Left lung (tissue), 10 donors: ENCODE results near the gene CLDN22. TPM values are rescaled to one million over a fixed set of nuclear protein-coding genes. Genes with fewer than 3 reads are reported as not detected.

Source experiments
- ATAC-seq: fragments of 200-7000 bp; cut with Tn5 transposase; one replicate; pipeline ENCODE4 v1.9.1; 2020; ENCODE audit warnings: moderate library complexity
- DNase-seq, 4 donors: peaks; one replicate each; pipeline ENCODE4 v3.0.0-alpha.2; 2013 to 2020
- H3K27ac ChIP-seq, 2 donors: fragments of 200-600 bp; sonication (generic) in 1 of 2; one replicate each; pipeline versions ENCODE4 v1.5.0 to v1.8.0; 2020 to 2021
- H3K27me3 ChIP-seq, 2 donors: fragments of 200-600 bp; sonication (generic) in 1 of 2; one replicate each; pipeline versions ENCODE4 v1.5.0 to v1.8.0; 2020 to 2021
- H3K36me3 ChIP-seq, 2 donors: fragments of 200-600 bp; sonication (generic) in 1 of 2; one replicate each; pipeline versions ENCODE4 v1.5.0 to v1.8.0; 2020 to 2021
- H3K4me1 ChIP-seq, 2 donors: fragments of 200-600 bp; one replicate each; pipeline ENCODE4 v1.8.0; 2021
- H3K4me3 ChIP-seq, 2 donors: fragments of 200-600 bp; sonication (generic) in 1 of 2; one replicate each; pipeline versions ENCODE4 v1.5.0 to v1.8.0; 2020 to 2021; ENCODE audit warnings: mild to moderate bottlenecking in 1 of 2
- H3K9me3 ChIP-seq, 2 donors: fragments of 200-600 bp; sonication (generic) in 1 of 2; one replicate each; pipeline versions ENCODE4 v1.5.0 to v1.8.0; 2020 to 2021
- intact Hi-C, 2 donors: fragments of 100-400 bp; cut with DNase I; formaldehyde crosslinking; loops; one replicate each; pipeline versions ENCODE4 v1.11.2 to v1.14.2; 2022
- polyA plus RNA-seq, 6 donors: library from polyadenylated mRNA; unstranded; fragments of 120-200 nt; gene quantifications; one replicate each; pipeline ENCODE4 v1.2.1, GENCODE V29; 2013; ENCODE audit not compliant: insufficient read length in 6 of 6
- total RNA-seq, 2 donors: library from RNA; stranded (reverse); fragmentation: NEBNext Ultra II Directional; extraction: Animal tissue kit (Norgen Biotek cat#: 25700); gene quantifications; one replicate each; pipeline ENCODE4 v1.2.1, GENCODE V29; 2021
- TF ChIP-seq, protein P1 (sequence below), 2 donors: fragments of 200-600 bp; sonication (generic) in 1 of 2; IDR thresholded peaks; one replicate each; pipeline versions ENCODE4 v1.5.0 to v1.8.0; 2021; ENCODE audit warnings: antibody characterized with exemption in 2 of 2
- donor health status: DM: no; HTN: yes; CAD: no.
- donor health status: DM: no; HTN: no; CAD: no.

CLDN22 gene
- total and polyA plus RNA-seq, 8 donors: 0.45 to 0.74 (median 0.60) TPM; not detected in 3

DNA sequence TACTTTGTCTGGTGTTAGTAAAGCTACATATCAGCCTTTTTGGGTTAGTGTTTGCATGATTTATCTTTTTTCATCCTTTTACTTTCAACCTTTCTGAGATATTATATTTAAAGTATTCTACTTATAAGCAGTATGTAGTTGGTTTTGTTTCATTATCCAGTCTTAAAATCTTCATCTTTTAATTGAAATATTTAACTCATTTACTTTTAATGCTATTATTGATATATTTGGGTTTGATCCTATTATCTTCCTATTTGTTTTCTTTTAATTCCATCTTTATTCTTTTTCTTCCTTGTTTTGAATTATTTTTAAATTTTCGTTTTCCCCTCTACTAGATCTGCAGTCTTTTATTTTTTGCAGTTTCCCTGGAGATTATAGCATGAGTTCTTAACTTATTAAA lies 44.0 kb downstream of the CLDN22 start:
- no peaks in the 10 kb centered on the region for H3K27me3 ChIP-seq
- peaks cover 0 to 44% of the 10 kb centered on the region in 2 donors for H3K36me3 ChIP-seq
- no peaks in the 10 kb centered on the region for H3K4me1 ChIP-seq
- TF ChIP-seq, protein P1, sequence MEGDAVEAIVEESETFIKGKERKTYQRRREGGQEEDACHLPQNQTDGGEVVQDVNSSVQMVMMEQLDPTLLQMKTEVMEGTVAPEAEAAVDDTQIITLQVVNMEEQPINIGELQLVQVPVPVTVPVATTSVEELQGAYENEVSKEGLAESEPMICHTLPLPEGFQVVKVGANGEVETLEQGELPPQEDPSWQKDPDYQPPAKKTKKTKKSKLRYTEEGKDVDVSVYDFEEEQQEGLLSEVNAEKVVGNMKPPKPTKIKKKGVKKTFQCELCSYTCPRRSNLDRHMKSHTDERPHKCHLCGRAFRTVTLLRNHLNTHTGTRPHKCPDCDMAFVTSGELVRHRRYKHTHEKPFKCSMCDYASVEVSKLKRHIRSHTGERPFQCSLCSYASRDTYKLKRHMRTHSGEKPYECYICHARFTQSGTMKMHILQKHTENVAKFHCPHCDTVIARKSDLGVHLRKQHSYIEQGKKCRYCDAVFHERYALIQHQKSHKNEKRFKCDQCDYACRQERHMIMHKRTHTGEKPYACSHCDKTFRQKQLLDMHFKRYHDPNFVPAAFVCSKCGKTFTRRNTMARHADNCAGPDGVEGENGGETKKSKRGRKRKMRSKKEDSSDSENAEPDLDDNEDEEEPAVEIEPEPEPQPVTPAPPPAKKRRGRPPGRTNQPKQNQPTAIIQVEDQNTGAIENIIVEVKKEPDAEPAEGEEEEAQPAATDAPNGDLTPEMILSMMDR (IDR thresholded peaks at IDR 0.05): no peak
- intact Hi-C loops: no loop called here
- no peak for DNase-seq
- no peak overlapping the region for H3K27ac ChIP-seq
- H3K9me3 ChIP-seq: peaks cover 0 to 29% of the 10 kb centered on the region in 2 donors
- no peak for ATAC-seq
- no peak overlapping the region for H3K4me3 ChIP-seq

DNA sequence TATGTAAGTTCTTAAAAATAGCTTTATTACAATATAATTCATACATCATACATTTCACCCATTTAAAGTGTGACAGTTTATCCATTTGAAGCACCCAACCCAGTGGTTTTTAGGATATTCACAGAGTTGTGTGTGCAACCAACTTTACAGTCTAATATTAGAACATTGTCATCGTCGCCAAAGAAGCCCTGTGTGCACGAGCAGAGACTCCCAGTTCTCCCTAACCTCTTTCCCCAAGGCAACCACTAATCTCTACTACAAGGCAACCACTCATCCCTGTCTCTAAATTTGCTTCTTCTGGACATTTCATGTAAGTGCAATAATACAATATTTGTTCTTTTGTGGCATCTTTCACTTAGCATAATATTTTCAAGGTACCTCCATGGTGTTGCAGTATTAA lies 47.7 kb downstream of the CLDN22 start:
- no peak overlapping the region for H3K27ac ChIP-seq
- intact Hi-C loops: no loop called here
- DNase-seq (no peak), ATAC-seq (no peak)
- H3K9me3 ChIP-seq: peaks cover 0 to 29% of the 10 kb centered on the region in 2 donors
- H3K27me3 ChIP-seq: no peaks in the 10 kb centered on the region
- TF ChIP-seq, protein P1 (IDR thresholded peaks at IDR 0.05): no peak
- no peaks in the 10 kb centered on the region for H3K4me1 ChIP-seq
- no peak overlapping the region for H3K4me3 ChIP-seq
- H3K36me3 ChIP-seq: peaks cover 0 to 53% of the 10 kb centered on the region in 2 donors

DNA sequence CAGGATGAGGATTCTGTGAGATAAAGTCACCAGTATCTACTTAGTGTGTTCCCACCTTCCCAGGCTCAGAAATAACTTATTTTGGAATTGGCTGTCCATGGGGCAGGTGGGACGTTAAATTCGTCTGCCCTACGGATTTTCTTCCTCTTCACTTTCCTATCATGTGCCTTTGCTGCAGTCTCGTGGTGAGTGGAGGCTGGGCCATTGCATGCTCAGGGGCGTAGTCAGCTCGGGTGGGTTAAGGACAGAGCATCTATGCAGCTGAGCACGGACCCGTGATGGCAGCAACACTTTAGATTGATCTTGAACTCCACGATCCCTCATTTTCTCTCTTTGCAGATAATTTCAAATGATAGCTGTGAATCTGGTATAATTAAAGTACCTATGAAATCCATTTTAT lies 51.5 kb downstream of the CLDN22 start:
- H3K4me3 ChIP-seq: no peak overlapping the region
- TF ChIP-seq, protein P1 (IDR thresholded peaks at IDR 0.05): no peak
- DNase-seq (no peak), ATAC-seq (no peak)
- H3K27me3 ChIP-seq: no peaks in the 10 kb centered on the region
- H3K36me3 ChIP-seq: peaks cover 0 to 34% of the 10 kb centered on the region in 2 donors
- H3K9me3 ChIP-seq: no peaks in the 10 kb centered on the region
- intact Hi-C loops: loop anchor here in 1 of 2 donors (5.0 kb wide), 1 partner anchor 326 kb away; no protein-coding TSS in a partner anchor
- H3K4me1 ChIP-seq: no peaks in the 10 kb centered on the region
- no peak overlapping the region for H3K27ac ChIP-seq

Other genes with a start within 250 kb of the CLDN22 start
- 10 to 100 TPM; 55.4 to 96.9 TPM for gene WWC2, start 221.0 kb downstream of the CLDN22 start, total RNA-seq
- 10 to 100 TPM; 39.6 to 68.1 (median 48.1) TPM for gene WWC2, start 221.0 kb downstream of the CLDN22 start, polyA plus RNA-seq
- not detected for gene CLDN24, start 2.1 kb upstream of the CLDN22 start, total RNA-seq
- gene CLDN24, start 2.1 kb upstream of the CLDN22 start, polyA plus RNA-seq: under 1 TPM in 2 of 6 donors, not detected in 4; 0.25 to 0.53 TPM
- 10 to 100 TPM; 10.1 to 14.4 TPM for gene CDKN2AIP, start 124.4 kb upstream of the CLDN22 start, total RNA-seq
- gene CDKN2AIP, start 124.4 kb upstream of the CLDN22 start, polyA plus RNA-seq: 10 to 100 TPM; 27.2 to 33.3 (median 31.2) TPM
- gene ING2, start 184.8 kb upstream of the CLDN22 start, total RNA-seq: 1 to 10 TPM; 9.3 to 9.8 TPM
- gene ING2, start 184.8 kb upstream of the CLDN22 start, polyA plus RNA-seq: 10 to 100 TPM; 21.6 to 29.4 (median 24.7) TPM